ENCODE results near the gene ARAP3.
"Not testable (repeated sequence)": the region's sequence is repeated elsewhere in the genome, so short reads cannot be mapped to it uniquely, and the experiment has no call there.

ARAP3 gene

GRCh38 chr5:141618030-141618803, 63.8 kb downstream of the ARAP3 start:
- peak; percentile 54 to 72 (median 56) for DNase-seq (ENCODE audit: low read depth in 2 of 3, low spot score in 1 of 3)

GRCh38 chr5:141617682-141618029, 64.4 kb downstream of the ARAP3 start:
- no peak for DNase-seq (ENCODE audit: low read depth in 2 of 3, low spot score in 1 of 3)

GRCh38 chr5:141617128-141617527, 64.9 kb downstream of the ARAP3 start:
- no peak for DNase-seq (ENCODE audit: low read depth in 2 of 3, low spot score in 1 of 3)

GRCh38 chr5:141615991-141616720, 65.9 kb downstream of the ARAP3 start:
- no peak for DNase-seq (ENCODE audit: low read depth in 2 of 3, low spot score in 1 of 3)

- DNase-seq (ENCODE audit: low read depth in 2 of 3, low spot score in 1 of 3), result no peak
Measured at GRCh38 chr5:141613344-141613743, 68.7 kb downstream of the ARAP3 start.

GRCh38 chr5:141611289-141611688, 70.7 kb downstream of the ARAP3 start:
- DNase-seq (ENCODE audit: low read depth in 2 of 3, low spot score in 1 of 3), result no peak

- DNase-seq (ENCODE audit: low read depth in 2 of 3, low spot score in 1 of 3), result not testable (repeated sequence)
Measured at GRCh38 chr5:141609921-141610320, 72.1 kb downstream of the ARAP3 start.

- DNase-seq (ENCODE audit: low read depth in 2 of 3, low spot score in 1 of 3), result no peak
Measured at GRCh38 chr5:141609044-141609443, 73.0 kb downstream of the ARAP3 start.

- DNase-seq (ENCODE audit: low read depth in 2 of 3, low spot score in 1 of 3), result no peak
Measured at GRCh38 chr5:141608557-141608956, 73.5 kb downstream of the ARAP3 start.

- no peak for DNase-seq (ENCODE audit: low read depth in 2 of 3, low spot score in 1 of 3)
Measured at GRCh38 chr5:141608046-141608445, 74.0 kb downstream of the ARAP3 start.

GRCh38 chr5:141605523-141606277, 76.3 kb downstream of the ARAP3 start:
- peak; percentile 39 to 60 (median 42) for DNase-seq (ENCODE audit: low read depth in 2 of 3, low spot score in 1 of 3)

GRCh38 chr5:141603923-141604717, 77.9 kb downstream of the ARAP3 start:
- no peak for DNase-seq (ENCODE audit: low read depth in 2 of 3, low spot score in 1 of 3)
